ENCODE results near the gene TEAD4.

The TEAD4 gene

DNA sequence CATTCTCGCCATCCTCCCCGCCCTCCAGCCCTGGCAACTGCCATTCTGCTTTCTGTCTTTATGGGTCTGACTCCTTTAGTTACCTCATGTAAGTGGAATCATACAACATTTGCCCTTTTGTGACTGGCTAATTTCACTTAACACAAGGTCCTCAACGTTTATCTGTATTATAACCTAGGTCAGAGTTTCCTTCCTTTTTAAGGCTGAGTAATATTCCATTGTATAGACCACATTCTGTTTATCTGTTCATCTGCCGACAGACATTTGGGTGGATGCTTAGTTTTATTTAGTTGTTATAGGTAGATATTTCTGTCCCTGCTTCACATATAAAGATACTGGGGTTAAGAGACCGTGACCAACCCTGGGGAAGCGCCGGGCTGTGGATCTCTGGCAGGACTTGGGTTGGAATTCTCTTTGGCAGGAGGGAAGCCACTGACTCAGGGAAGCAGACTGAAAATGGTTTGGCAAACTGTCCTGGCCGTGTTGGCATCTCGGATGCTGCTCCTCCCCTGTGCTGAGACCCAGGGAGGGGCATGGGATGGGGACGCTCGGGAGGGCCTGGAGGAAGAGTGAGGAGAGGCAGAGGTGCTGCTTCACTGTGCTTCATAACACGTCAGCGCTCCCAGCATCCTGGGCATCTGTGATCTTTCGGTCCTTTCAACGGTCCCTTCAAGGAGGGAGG, 38.9 kb downstream of the TEAD4 start:
- Histone ChIP-seq H3K4me1 (ENCODE audit: control insufficient read depth, insufficient read depth, low read length, poor library complexity, severe bottlenecking) (no peaks in the 10 kb centered on the region), H3K4me3 (ENCODE audit: insufficient read depth, low read depth, low read length, poor library complexity, severe bottlenecking) (no peak overlapping the region), H3K36me3 (ENCODE audit: control insufficient read depth, insufficient read depth, low read length) (no peaks in the 10 kb centered on the region), H3K9me3 (ENCODE audit: control insufficient read depth, low read length) (no peaks in the 10 kb centered on the region), H3K27ac (ENCODE audit: insufficient read depth, low read length, poor library complexity, severe bottlenecking) (no peak overlapping the region), H3K27me3 (replicated peaks; ENCODE audit: control insufficient read depth, insufficient read depth, low read length, poor library complexity, severe bottlenecking) (no peaks in the 10 kb centered on the region)
- no peak for DNase-seq

DNA sequence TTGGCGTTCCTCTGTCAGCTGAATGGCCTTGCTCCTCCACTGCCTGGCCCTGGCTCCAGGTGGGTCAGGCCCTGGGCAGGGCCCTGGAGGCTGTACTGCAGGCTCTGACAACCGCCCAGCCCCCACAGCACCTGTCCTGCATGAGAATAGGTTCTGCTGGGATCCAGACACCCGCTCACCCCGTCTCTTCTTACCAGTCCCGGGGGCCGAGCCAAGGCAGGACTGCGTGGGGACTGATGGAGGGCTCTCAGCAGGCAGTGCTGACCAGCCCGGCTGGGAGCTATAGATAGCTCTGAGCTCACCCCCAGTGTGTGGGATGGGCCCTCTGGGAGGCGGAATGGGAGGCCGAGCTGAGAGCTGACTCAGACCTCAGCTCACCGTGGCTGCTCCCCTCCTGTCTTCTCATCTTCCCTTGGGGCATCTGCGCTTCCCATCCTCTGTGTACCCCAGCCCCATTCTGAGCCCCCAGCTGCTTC, 39.6 kb downstream of the TEAD4 start:
- H3K4me3 ChIP-seq (ENCODE audit: insufficient read depth, low read depth, low read length, poor library complexity, severe bottlenecking): no peak overlapping the region
- H3K27me3 ChIP-seq (replicated peaks; ENCODE audit: control insufficient read depth, insufficient read depth, low read length, poor library complexity, severe bottlenecking): no peaks in the 10 kb centered on the region
- H3K4me1 ChIP-seq (ENCODE audit: control insufficient read depth, insufficient read depth, low read length, poor library complexity, severe bottlenecking): no peaks in the 10 kb centered on the region
- H3K27ac ChIP-seq (ENCODE audit: insufficient read depth, low read length, poor library complexity, severe bottlenecking): no peak overlapping the region
- H3K9me3 ChIP-seq (ENCODE audit: control insufficient read depth, low read length): no peaks in the 10 kb centered on the region
- no peaks in the 10 kb centered on the region for H3K36me3 ChIP-seq (ENCODE audit: control insufficient read depth, insufficient read depth, low read length)
- DNase-seq: no peak

DNA sequence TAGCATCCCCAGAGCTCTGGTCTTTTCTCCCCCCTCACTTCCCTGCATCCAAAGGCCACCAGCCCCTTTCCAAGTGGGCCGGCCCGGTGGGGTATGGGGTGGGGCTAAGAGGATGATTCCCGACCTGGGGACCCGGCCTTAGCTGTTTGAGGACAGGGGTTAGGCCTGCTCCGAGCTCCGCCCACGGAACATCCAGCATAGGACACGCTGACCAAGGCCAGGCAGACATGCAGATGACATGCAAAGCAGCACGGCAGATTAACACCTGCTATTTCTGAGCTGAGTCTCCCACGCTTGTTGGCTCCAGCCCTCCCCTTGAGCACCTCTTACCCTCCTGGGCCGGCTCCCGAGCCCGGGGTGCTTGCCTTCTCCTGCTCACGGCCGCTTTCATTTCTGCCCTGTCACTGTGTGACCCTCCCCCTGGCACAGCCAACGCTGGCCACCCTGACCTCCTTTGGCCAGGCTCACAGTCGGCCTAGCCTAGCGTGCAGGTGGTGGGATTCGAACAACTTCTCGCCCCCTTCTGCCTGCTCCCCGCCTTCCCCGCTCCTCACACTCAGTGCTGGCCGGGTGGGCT, 40.2 kb downstream of the TEAD4 start:
- no peak overlapping the region for H3K4me3 ChIP-seq (ENCODE audit: insufficient read depth, low read depth, low read length, poor library complexity, severe bottlenecking)
- H3K27me3 ChIP-seq (replicated peaks; ENCODE audit: control insufficient read depth, insufficient read depth, low read length, poor library complexity, severe bottlenecking): no peaks in the 10 kb centered on the region
- DNase-seq: no peak
- no peak overlapping the region for H3K27ac ChIP-seq (ENCODE audit: insufficient read depth, low read length, poor library complexity, severe bottlenecking)
- H3K36me3 ChIP-seq (ENCODE audit: control insufficient read depth, insufficient read depth, low read length): no peaks in the 10 kb centered on the region
- no peaks in the 10 kb centered on the region for H3K4me1 ChIP-seq (ENCODE audit: control insufficient read depth, insufficient read depth, low read length, poor library complexity, severe bottlenecking)
- no peaks in the 10 kb centered on the region for H3K9me3 ChIP-seq (ENCODE audit: control insufficient read depth, low read length)

DNA sequence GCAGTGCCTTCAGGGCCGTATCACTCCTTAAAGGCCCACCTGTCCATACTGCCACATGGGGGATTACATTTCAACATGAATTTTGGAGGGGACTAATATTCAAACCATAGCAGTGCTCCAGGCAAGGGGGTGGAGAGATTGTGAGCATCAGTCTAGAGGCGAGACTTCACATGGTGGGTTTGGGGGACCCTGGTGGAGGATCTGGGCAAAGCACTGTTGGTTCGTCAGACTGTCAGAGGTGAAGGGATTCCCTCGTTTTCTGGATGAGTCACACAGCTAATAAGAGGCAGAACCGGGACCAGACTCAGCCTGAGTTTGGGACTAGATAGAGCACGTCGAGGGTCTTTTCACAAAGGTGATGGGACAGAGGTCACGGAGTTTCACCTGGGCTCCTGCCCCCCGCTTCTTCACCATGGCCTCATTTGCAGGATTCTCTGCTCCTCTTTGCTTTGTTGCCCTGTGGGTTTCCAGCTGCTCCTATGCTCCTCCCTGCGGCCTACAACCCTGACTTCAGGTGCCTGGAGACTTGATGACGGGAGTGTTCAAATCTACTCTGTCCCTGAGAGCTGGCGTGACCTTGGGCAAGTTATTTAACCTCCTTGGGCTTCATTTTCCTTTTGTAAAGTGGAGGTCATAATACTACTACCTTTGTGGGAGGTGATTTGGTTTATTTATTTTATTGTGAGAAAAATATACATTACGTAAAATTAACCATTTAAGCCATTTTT, 41.5 kb downstream of the TEAD4 start:
- Histone ChIP-seq H3K9me3 (ENCODE audit: control insufficient read depth, low read length) (no peaks in the 10 kb centered on the region), H3K36me3 (ENCODE audit: control insufficient read depth, insufficient read depth, low read length) (no peaks in the 10 kb centered on the region), H3K4me1 (ENCODE audit: control insufficient read depth, insufficient read depth, low read length, poor library complexity, severe bottlenecking) (no peaks in the 10 kb centered on the region), H3K27ac (ENCODE audit: insufficient read depth, low read length, poor library complexity, severe bottlenecking) (no peak overlapping the region), H3K27me3 (replicated peaks; ENCODE audit: control insufficient read depth, insufficient read depth, low read length, poor library complexity, severe bottlenecking) (no peaks in the 10 kb centered on the region), H3K4me3 (ENCODE audit: insufficient read depth, low read depth, low read length, poor library complexity, severe bottlenecking) (no peak overlapping the region)
- DNase-seq: no peak

DNA sequence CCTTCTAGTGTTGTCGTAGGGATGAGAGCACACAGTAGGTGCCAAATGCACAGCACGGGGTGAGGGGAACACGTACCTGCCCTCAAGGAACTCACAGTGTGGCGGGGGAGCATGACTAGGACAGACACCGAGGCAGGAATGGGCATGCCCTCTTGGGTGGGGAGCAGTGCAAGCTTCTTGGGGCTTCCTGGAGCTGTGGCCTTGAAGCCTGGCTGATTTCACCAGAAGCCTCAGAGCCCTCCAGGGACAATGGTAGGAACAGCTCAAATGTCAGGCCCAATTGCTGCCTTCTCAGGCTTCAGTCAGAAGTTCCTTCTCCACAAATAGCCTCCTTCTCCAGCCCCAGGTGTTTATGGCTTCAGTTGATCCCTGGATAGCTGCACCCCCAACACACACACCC, 43.4 kb downstream of the TEAD4 start:
- Histone ChIP-seq H3K9me3 (ENCODE audit: control insufficient read depth, low read length) (no peaks in the 10 kb centered on the region), H3K36me3 (ENCODE audit: control insufficient read depth, insufficient read depth, low read length) (no peaks in the 10 kb centered on the region), H3K27ac (ENCODE audit: insufficient read depth, low read length, poor library complexity, severe bottlenecking) (no peak overlapping the region), H3K27me3 (replicated peaks; ENCODE audit: control insufficient read depth, insufficient read depth, low read length, poor library complexity, severe bottlenecking) (no peaks in the 10 kb centered on the region), H3K4me1 (ENCODE audit: control insufficient read depth, insufficient read depth, low read length, poor library complexity, severe bottlenecking) (no peaks in the 10 kb centered on the region), H3K4me3 (ENCODE audit: insufficient read depth, low read depth, low read length, poor library complexity, severe bottlenecking) (no peak overlapping the region)
- no peak for DNase-seq

DNA sequence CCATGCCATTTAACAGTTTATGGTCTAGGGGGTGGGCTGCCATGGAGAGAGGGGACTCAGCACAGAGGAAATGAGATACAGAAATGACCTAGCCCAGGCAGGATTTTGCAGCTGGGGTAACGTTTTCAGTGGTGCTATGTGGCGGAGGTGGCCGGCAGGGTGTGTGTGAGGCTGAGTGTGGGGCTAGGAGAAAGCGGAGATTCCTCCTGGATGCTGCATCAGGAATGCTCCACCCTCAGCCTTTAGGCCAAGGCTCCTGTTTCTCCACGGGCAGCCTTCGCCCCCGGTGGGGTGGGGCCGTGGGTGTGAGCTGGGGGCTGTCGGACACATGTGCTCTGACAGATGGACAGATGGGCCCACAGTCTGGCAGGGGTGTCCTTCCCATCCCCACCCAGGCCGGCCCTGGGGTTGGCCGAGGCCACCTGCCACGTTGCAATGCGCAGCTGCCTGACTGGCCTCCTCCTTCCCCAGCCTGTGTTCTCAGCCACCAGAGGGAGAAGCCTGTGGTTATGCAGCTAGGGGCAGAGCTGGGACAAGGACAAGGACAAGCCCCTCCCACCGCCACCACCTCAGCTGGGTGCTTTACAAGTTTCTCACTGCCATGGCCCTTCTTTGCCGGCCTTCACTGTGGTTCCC, 44.3 kb downstream of the TEAD4 start:
- DNase-seq: no peak
- H3K27me3 ChIP-seq (replicated peaks; ENCODE audit: control insufficient read depth, insufficient read depth, low read length, poor library complexity, severe bottlenecking): no peaks in the 10 kb centered on the region
- no peaks in the 10 kb centered on the region for H3K36me3 ChIP-seq (ENCODE audit: control insufficient read depth, insufficient read depth, low read length)
- no peaks in the 10 kb centered on the region for H3K4me1 ChIP-seq (ENCODE audit: control insufficient read depth, insufficient read depth, low read length, poor library complexity, severe bottlenecking)
- H3K27ac ChIP-seq (ENCODE audit: insufficient read depth, low read length, poor library complexity, severe bottlenecking): no peak overlapping the region
- no peaks in the 10 kb centered on the region for H3K9me3 ChIP-seq (ENCODE audit: control insufficient read depth, low read length)
- H3K4me3 ChIP-seq (ENCODE audit: insufficient read depth, low read depth, low read length, poor library complexity, severe bottlenecking): no peak overlapping the region

DNA sequence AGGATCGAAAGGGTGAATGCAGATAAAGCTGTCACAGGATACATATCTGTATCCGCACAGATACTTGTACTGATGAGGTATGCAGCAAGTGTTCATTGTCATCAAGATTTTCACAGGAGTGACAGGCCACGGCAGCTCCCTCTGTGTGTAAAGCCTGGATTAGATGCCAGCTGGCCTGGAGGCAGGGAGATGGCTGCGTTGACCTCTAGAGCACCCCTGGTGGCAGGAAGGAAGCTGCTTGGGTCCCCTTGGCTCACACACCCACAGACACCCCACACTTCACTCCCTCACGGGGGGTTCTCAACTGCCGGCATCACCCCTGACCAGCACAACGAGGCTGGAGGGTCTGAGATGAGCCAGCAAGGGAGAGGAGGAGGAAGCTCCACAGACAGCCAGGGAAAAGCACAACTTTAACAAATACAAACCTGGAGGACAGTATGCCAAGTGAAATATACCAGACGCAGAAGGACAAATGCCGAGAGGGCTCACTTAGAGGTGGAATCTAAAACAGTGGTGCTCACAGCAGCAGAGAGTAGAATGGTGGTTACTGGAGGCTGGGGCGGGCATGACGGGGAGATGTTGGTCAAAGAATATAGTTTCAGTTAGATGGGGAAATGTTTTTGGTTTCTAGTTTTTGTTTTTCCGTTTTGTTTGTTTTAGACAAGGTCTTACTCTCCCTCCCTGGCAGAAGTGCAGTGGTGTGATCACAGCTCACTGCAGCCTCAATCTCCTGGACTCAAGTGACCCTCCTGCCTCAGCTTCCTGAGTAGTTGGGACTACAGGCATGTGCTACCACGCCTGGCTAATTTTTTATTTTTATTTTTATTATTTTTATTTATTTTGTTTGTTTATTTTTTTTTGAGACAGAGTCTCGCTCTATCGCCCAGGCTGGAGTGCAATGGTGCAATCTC, 45.7 kb downstream of the TEAD4 start:
- no peaks in the 10 kb centered on the region for H3K9me3 ChIP-seq (ENCODE audit: control insufficient read depth, low read length)
- no peaks in the 10 kb centered on the region for H3K36me3 ChIP-seq (ENCODE audit: control insufficient read depth, insufficient read depth, low read length)
- no peaks in the 10 kb centered on the region for H3K27me3 ChIP-seq (replicated peaks; ENCODE audit: control insufficient read depth, insufficient read depth, low read length, poor library complexity, severe bottlenecking)
- no peaks in the 10 kb centered on the region for H3K4me1 ChIP-seq (ENCODE audit: control insufficient read depth, insufficient read depth, low read length, poor library complexity, severe bottlenecking)
- H3K27ac ChIP-seq (ENCODE audit: insufficient read depth, low read length, poor library complexity, severe bottlenecking): no peak overlapping the region
- H3K4me3 ChIP-seq (ENCODE audit: insufficient read depth, low read depth, low read length, poor library complexity, severe bottlenecking): no peak overlapping the region
- DNase-seq: no peak

DNA sequence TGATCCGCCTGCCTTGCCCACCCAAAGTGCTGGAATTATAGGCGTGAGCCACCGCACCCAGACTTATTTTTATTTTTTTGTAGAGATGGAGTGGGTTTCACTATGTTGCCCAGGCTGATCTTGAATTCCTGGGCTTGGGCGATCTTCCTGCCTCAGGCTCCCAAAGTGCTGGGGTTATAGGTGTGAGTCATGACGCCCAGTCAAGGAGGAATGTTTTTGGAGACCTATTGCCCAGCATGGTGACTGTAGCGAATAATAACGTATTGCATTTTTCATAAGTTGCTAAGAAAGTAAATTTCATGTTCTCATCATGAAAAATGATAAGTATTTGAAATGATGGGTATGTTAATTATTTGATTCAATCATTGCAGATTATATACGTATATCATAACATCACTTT, 46.5 kb downstream of the TEAD4 start:
- Histone ChIP-seq H3K4me1 (ENCODE audit: control insufficient read depth, insufficient read depth, low read length, poor library complexity, severe bottlenecking) (no peaks in the 10 kb centered on the region), H3K27ac (ENCODE audit: insufficient read depth, low read length, poor library complexity, severe bottlenecking) (no peak overlapping the region), H3K27me3 (replicated peaks; ENCODE audit: control insufficient read depth, insufficient read depth, low read length, poor library complexity, severe bottlenecking) (no peaks in the 10 kb centered on the region), H3K9me3 (ENCODE audit: control insufficient read depth, low read length) (no peaks in the 10 kb centered on the region), H3K4me3 (ENCODE audit: insufficient read depth, low read depth, low read length, poor library complexity, severe bottlenecking) (no peak overlapping the region), H3K36me3 (ENCODE audit: control insufficient read depth, insufficient read depth, low read length) (no peaks in the 10 kb centered on the region)
- no peak for DNase-seq

DNA sequence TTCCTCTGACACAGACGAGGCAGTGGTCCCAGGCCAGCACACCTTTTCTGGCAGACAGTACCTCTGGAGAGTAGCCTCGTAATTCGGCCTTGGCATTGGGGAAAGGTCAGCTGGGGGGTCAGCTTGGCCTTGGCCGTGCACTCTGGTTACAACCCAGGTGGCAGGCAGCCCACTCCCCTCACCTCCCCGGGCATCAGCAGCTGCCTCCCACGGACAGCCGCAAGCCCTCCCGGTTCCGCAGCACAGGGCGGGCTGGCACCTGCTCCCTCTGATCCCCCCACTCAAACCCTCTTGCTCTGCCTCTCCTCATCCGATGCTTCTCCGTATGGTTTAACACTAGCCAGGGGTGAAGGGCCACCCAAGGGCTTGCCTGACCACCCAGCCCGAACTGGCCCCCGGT, 50.6 kb downstream of the TEAD4 start:
- no peak for DNase-seq
- no peaks in the 10 kb centered on the region for H3K36me3 ChIP-seq (ENCODE audit: control insufficient read depth, insufficient read depth, low read length)
- no peaks in the 10 kb centered on the region for H3K27me3 ChIP-seq (replicated peaks; ENCODE audit: control insufficient read depth, insufficient read depth, low read length, poor library complexity, severe bottlenecking)
- H3K27ac ChIP-seq (ENCODE audit: insufficient read depth, low read length, poor library complexity, severe bottlenecking): no peak overlapping the region
- no peaks in the 10 kb centered on the region for H3K4me1 ChIP-seq (ENCODE audit: control insufficient read depth, insufficient read depth, low read length, poor library complexity, severe bottlenecking)
- no peak overlapping the region for H3K4me3 ChIP-seq (ENCODE audit: insufficient read depth, low read depth, low read length, poor library complexity, severe bottlenecking)
- H3K9me3 ChIP-seq (ENCODE audit: control insufficient read depth, low read length): no peaks in the 10 kb centered on the region
